ENCODE data around the gene PSMB7.
"Not testable (repeated sequence)": the region's sequence is repeated elsewhere in the genome, so short reads cannot be mapped to it uniquely, and the experiment has no call there.

PSMB7 gene

GRCh38 chr9:124428751-124429529 lies 13.7 kb upstream of the PSMB7 start:
- POLR2A ChIA-PET: no interaction called here
- no peak for TF ChIP-seq CTCF (IDR thresholded peaks at IDR 0.05; ENCODE audit: control extremely low read depth, extremely low read depth, low read depth, missing control alignments)
- CTCF ChIA-PET: interaction anchor here (1.0 to 3.5 kb wide), 4 partner anchors 9 to 68 kb away, joined by 3 to 26 read pairs (median 3); no protein-coding TSS in a partner anchor
- DNase-seq (ENCODE audit: extremely low spot score): no peak

GRCh38 chr9:124427281-124427680 lies 12.0 kb upstream of the PSMB7 start:
- ChIA-PET POLR2A (no interaction called here), CTCF (no interaction called here)
- no peak for DNase-seq (ENCODE audit: extremely low spot score)
- no peak for TF ChIP-seq CTCF (IDR thresholded peaks at IDR 0.05; ENCODE audit: control extremely low read depth, extremely low read depth, low read depth, missing control alignments)

GRCh38 chr9:124426361-124426760 lies 11.1 kb upstream of the PSMB7 start:
- no peak for TF ChIP-seq CTCF (IDR thresholded peaks at IDR 0.05; ENCODE audit: control extremely low read depth, extremely low read depth, low read depth, missing control alignments)
- POLR2A ChIA-PET: no interaction called here
- CTCF ChIA-PET: no interaction called here
- no peak for DNase-seq (ENCODE audit: extremely low spot score)

- POLR2A ChIA-PET; DNase-seq (ENCODE audit: extremely low spot score): not testable (repeated sequence)
- CTCF ChIA-PET: interaction anchor here (1.4 kb wide), 1 partner anchor 28 kb away, joined by 3 read pairs; no protein-coding TSS in a partner anchor
Observed at GRCh38 chr9:124425733-124426132, 10.5 kb upstream of the PSMB7 start.

GRCh38 chr9:124423591-124423990 lies 8.3 kb upstream of the PSMB7 start:
- POLR2A ChIA-PET: no interaction called here
- CTCF ChIA-PET: interaction anchor here (1.4 to 8.8 kb wide), 2 partner anchors 10 to 112 kb away, joined by 6 to 115 read pairs; no protein-coding TSS in a partner anchor
- no peak for TF ChIP-seq CTCF (IDR thresholded peaks at IDR 0.05; ENCODE audit: control extremely low read depth, extremely low read depth, low read depth, missing control alignments)
- DNase-seq (ENCODE audit: extremely low spot score): no peak

- no peak for DNase-seq (ENCODE audit: extremely low spot score)
- no peak for TF ChIP-seq CTCF (IDR thresholded peaks at IDR 0.05; ENCODE audit: control extremely low read depth, extremely low read depth, low read depth, missing control alignments)
- CTCF ChIA-PET: interaction anchor here (8.8 kb wide), 1 partner anchor 113 kb away, joined by 115 read pairs; no protein-coding TSS in a partner anchor
- POLR2A ChIA-PET: no interaction called here
Observed at GRCh38 chr9:124423155-124423554, 7.9 kb upstream of the PSMB7 start.

GRCh38 chr9:124420991-124421543 lies 5.8 kb upstream of the PSMB7 start:
- CTCF ChIA-PET: interaction anchor here (0.9 to 8.8 kb wide), 8 partner anchors 8 to 954 kb away, joined by 3 to 115 read pairs (median 16); no protein-coding TSS in a partner anchor
- POLR2A ChIA-PET: interaction anchor here (0.6 kb wide), 1 partner anchor 173 kb away, joined by 3 read pairs; no protein-coding TSS in a partner anchor

More at GRCh38 chr9:124420991-124421543, 5.8 kb upstream of the PSMB7 start:
- TF ChIP-seq CTCF (IDR thresholded peaks at IDR 0.05; ENCODE audit: control extremely low read depth, extremely low read depth, low read depth, missing control alignments): no peak
- DNase-seq (ENCODE audit: extremely low spot score): no peak

Data from GM10248 (cell line).